Caco-2 (cell line): ENCODE results near the gene TPR. TPM values are rescaled to one million over a fixed set of nuclear protein-coding genes. Genes with fewer than 3 reads are reported as not detected.

Experiments used
- BruUV-seq: library from RNA; stranded (reverse); fragments of 400-500 nt; replicated peaks from 2 replicates; lab custom pipeline; 2021; lab: Mats Ljungman, UMichigan
- CTCF ChIA-PET: fragments of 300-600 bp; sonication (Branson Sonifier 250); formaldehyde crosslinking; loops from one replicate; lab custom pipeline; 2022; ENCODE audit warnings: antibody characterized with exemption; lab: Charles Lee
- POLR2A ChIA-PET: fragments of 300-600 bp; sonication (Branson Sonifier 250); formaldehyde crosslinking; loops from one replicate; lab custom pipeline; 2022; ENCODE audit warnings: antibody characterized with exemption; lab: Charles Lee
- DNase-seq, 2 experiments: peaks; one replicate each; pipeline versions ENCODE4 v3.0.0 to v3.0.0-alpha.2; 2020 to 2022
- H3K27me3 ChIP-seq: replicated peaks from 2 replicates; pipeline ENCODE4 v1.6.0; 2011; ENCODE audit warnings: low read length; ENCODE audit not compliant: control insufficient read depth, insufficient read depth
- H3K36me3 ChIP-seq: 2 replicates; pipeline ENCODE4 v1.5.1; 2011; ENCODE audit warnings: low read length; ENCODE audit not compliant: control insufficient read depth, insufficient read depth
- H3K4me1 ChIP-seq: fragments of 250-450 bp; sonication (Bioruptor Pico); 2 replicates; pipeline ENCODE4 v1.5.1; 2020; ENCODE audit warnings: mild to moderate bottlenecking
- H3K4me3 ChIP-seq: 2 replicates; pipeline ENCODE4 v1.5.1; 2011; ENCODE audit warnings: low read depth, mild to moderate bottlenecking, control low read depth, low read length
- H3K9me3 ChIP-seq: fragments of 250-450 bp; sonication (Bioruptor Pico); 2 replicates; pipeline ENCODE4 v1.5.1; 2020; ENCODE audit warnings: mild to moderate bottlenecking, moderate library complexity
- H3K27ac Mint-ChIP-seq: one replicate; pipeline ENCODE4 v1.8.0; 2022; ENCODE audit warnings: mixed read lengths; ENCODE audit not compliant: unreplicated experiment
- H3K27me3 Mint-ChIP-seq: one replicate; pipeline ENCODE4 v1.8.0; 2022; ENCODE audit warnings: mixed read lengths; ENCODE audit not compliant: insufficient read depth, unreplicated experiment
- H3K36me3 Mint-ChIP-seq: one replicate; pipeline ENCODE4 v1.8.0; 2022; ENCODE audit warnings: mild to moderate bottlenecking, mixed read lengths; ENCODE audit not compliant: insufficient read depth, unreplicated experiment
- H3K4me1 Mint-ChIP-seq: one replicate; pipeline ENCODE4 v1.8.0; 2022; ENCODE audit warnings: low read depth, mixed read lengths; ENCODE audit not compliant: unreplicated experiment
- H3K4me3 Mint-ChIP-seq: one replicate; pipeline ENCODE4 v1.8.0; 2022; ENCODE audit warnings: mild to moderate bottlenecking, moderate library complexity, mixed read lengths; ENCODE audit not compliant: unreplicated experiment
- H3K9me3 Mint-ChIP-seq: one replicate; pipeline ENCODE4 v1.8.0; 2022; ENCODE audit warnings: mixed read lengths; ENCODE audit not compliant: unreplicated experiment
- CTCF ChIP-seq, 2 experiments: fragments of 200-600 bp in 1 of 2; IDR thresholded peaks; 1 replicate in 1 of 2; 2 replicates in 1 of 2; pipeline versions ENCODE4 v1.5.1 to v1.8.0; 2011 to 2022; ENCODE audit warnings: antibody characterized with exemption in 1 of 2, control low read depth in 1 of 2, inconsistent platforms in 1 of 2, low read depth in 1 of 2, low read length in 1 of 2, mild to moderate bottlenecking in 1 of 2, moderate library complexity in 1 of 2; ENCODE audit not compliant: insufficient read depth in 1 of 2, severe bottlenecking in 1 of 2, unreplicated experiment in 1 of 2
- intact Hi-C: fragments of 100-400 bp; cut with micrococcal nuclease; formaldehyde crosslinking; loops from one replicate; pipeline ENCODE4 v1.10.0; 2022; ENCODE audit not compliant: unreplicated experiment
- total RNA-seq: library from RNA; stranded (reverse); gene quantifications from 2 replicates; pipeline ENCODE4 v1.2.3, GENCODE V29; 2022

The TPR gene
- total RNA-seq, 1 experiment from 2014 or later = 178 TPM

GRCh38 chr1:186298851-186299250 lies 76.2 kb downstream of the TPR start:
- Mint-ChIP-seq H3K36me3 (no peaks in the 10 kb centered on the region), H3K4me1 (no peaks in the 10 kb centered on the region), H3K9me3 (no peaks in the 10 kb centered on the region), H3K4me3 (no peak overlapping the region), H3K27me3 (no peaks in the 10 kb centered on the region), H3K27ac (no peak overlapping the region)
- CTCF ChIA-PET = no interaction called here
- Histone ChIP-seq H3K27me3 (no peaks in the 10 kb centered on the region), H3K9me3 (no peaks in the 10 kb centered on the region), H3K4me3 (no peak overlapping the region), H3K36me3 (no peaks in the 10 kb centered on the region), H3K4me1 (0 out of 2 replicates have a peak, but pooled peaks cover 2% of the 10 kb centered on the region)
- intact Hi-C loops = no loop called here
- BruUV-seq = no TSS peak
- POLR2A ChIA-PET = no interaction called here
- no peak for TF ChIP-seq CTCF (IDR thresholded peaks at IDR 0.05; ENCODE audit: insufficient read depth in 1 of 2, low read depth in 1 of 2, low read length in 1 of 2, severe bottlenecking in 1 of 2, unreplicated experiment in 1 of 2)
- DNase-seq = no peak

GRCh38 chr1:186297439-186298045 lies 77.5 kb downstream of the TPR start:
- Histone ChIP-seq H3K9me3 (no peaks in the 10 kb centered on the region), H3K36me3 (no peaks in the 10 kb centered on the region), H3K27me3 (no peaks in the 10 kb centered on the region), H3K4me1 (no peaks in the 10 kb centered on the region), H3K4me3 (no peak overlapping the region)
- POLR2A ChIA-PET = no interaction called here
- intact Hi-C loops = no loop called here
- no peak overlapping the region for H3K27ac Mint-ChIP-seq
- TF ChIP-seq CTCF (IDR thresholded peaks at IDR 0.05; ENCODE audit: insufficient read depth in 1 of 2, low read depth in 1 of 2, low read length in 1 of 2, severe bottlenecking in 1 of 2, unreplicated experiment in 1 of 2) = no peak
- no peaks in the 10 kb centered on the region for H3K9me3 Mint-ChIP-seq
- CTCF ChIA-PET = no interaction called here
- DNase-seq = no peak
- no TSS peak for BruUV-seq
- H3K4me1 Mint-ChIP-seq = no peaks in the 10 kb centered on the region
- H3K36me3 Mint-ChIP-seq = no peaks in the 10 kb centered on the region
- no peak overlapping the region for H3K4me3 Mint-ChIP-seq
- H3K27me3 Mint-ChIP-seq = no peaks in the 10 kb centered on the region

- Mint-ChIP-seq H3K27ac (no peak within 1 kb of the TSS), H3K9me3 (no peaks in the 10 kb centered on the region), H3K36me3 (no peaks in the 10 kb centered on the region), H3K4me3 (no peak within 1 kb of the TSS), H3K4me1 (no peaks in the 10 kb centered on the region), H3K27me3 (no peaks in the 10 kb centered on the region)
- no TSS peak for BruUV-seq
- ChIA-PET POLR2A (no interaction called here), CTCF (no interaction called here)
- Histone ChIP-seq H3K9me3 (no peaks in the 10 kb centered on the region), H3K36me3 (no peaks in the 10 kb centered on the region), H3K4me3 (no peak within 1 kb of the TSS), H3K27me3 (no peaks in the 10 kb centered on the region), H3K4me1 (no peaks in the 10 kb centered on the region)
- intact Hi-C loops = no loop called here
- TF ChIP-seq CTCF (IDR thresholded peaks at IDR 0.05; ENCODE audit: insufficient read depth in 1 of 2, low read depth in 1 of 2, low read length in 1 of 2, severe bottlenecking in 1 of 2, unreplicated experiment in 1 of 2) = no peak
- no peak for DNase-seq
Measured at GRCh38 chr1:186295980-186296379, 79.1 kb downstream of the TPR start, which contains the start of gene PRG4. PRG4 (plus strand) TSS chr1:186296279.
